Muscle of back (tissue), 11 donors: Measurements from ENCODE around the gene KRT72. TPM values are rescaled to one million over a fixed set of nuclear protein-coding genes. Genes with fewer than 3 reads are reported as not detected.
A peak's percentile ranks its signal among the peaks of the same experiment; 100 is the strongest.
"Not testable (repeated sequence)": the region's sequence is repeated elsewhere in the genome, so short reads cannot be mapped to it uniquely, and the experiment has no call there.

Experiments
- DNase-seq, 3 donors: peaks; one replicate each; pipeline versions ENCODE4 v3.0.0 to v3.0.0-alpha.2; 2013
- polyA plus RNA-seq, 10 donors: library from polyadenylated mRNA; unstranded; fragments of 120-200 nt; gene quantifications; one replicate each; pipeline ENCODE4 v1.2.1, GENCODE V29; 2013; ENCODE audit not compliant: insufficient read length in 10 of 10

The KRT72 gene
- polyA plus RNA-seq, 10 donors = 0.30 to 1.5 TPM; not detected in 8

DNA sequence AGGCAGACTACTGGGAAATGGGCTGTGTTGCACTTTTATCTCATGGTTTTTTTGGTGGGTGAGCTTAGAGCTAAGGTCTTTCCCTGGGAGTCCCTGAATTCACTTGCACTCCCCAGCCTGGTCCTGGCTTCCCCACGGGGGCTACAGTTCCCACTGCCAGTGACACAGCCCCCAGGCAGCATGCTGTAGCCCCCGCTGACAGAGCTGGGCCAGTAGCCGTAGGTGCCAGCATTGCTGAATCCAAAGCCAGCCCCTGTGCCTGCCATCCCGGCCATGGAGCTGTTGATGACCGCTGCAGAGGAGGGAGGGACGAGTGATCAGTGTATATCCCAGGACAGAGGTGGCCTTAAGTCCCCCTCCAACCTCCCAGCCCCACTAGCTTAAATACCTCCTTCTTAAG lies 6.9 kb upstream of the KRT72 start:
- DNase-seq = no peak

DNA sequence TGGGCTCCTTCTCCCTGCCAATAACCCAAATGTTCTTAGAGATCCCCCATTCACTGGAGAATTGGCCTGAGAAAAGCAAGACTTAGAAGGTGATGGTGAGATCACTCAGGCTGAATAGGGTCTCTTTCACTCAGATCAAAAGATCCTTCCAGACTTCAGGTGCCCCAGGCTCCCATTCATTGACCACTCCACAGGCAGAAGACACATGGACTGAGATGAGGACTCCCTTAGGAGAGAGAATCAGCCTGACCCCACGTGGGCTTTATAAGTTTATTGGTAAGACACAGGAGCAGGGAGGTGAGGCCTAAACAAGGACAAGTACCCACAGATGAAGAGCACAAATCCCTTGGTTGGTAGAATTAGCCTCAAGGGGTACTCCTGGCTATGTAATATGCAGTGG lies 6.1 kb upstream of the KRT72 start:
- no peak for DNase-seq

DNA sequence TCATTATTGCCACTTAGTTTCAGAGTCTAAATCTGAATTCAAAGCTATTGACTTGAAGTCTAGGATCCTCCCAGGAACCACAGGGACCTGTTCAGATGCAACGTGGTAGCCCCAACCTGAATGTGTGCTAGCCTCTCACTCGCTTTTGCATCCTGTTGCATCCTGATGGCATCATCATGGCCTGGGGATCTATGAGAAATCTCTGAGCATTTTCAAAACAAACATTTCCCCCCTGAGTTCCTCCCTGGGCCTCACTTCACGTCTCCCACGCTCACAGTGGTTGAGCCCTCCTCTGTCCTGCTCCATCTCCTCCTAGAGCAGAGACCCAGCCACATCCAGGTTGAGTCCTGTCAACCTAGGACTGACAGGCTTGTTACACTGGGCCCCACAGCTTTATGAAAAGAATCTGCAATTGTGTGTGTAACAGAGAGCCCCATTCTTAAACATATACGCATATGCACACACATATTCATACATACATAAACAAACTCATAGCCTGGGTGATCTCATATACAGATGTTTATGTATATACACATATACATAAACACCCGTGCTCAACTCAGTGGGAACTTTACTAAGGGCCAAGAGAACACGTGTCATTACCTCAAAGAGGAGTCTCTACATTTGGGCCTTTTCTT lies 5.4 kb upstream of the KRT72 start:
- DNase-seq = no peak

DNA sequence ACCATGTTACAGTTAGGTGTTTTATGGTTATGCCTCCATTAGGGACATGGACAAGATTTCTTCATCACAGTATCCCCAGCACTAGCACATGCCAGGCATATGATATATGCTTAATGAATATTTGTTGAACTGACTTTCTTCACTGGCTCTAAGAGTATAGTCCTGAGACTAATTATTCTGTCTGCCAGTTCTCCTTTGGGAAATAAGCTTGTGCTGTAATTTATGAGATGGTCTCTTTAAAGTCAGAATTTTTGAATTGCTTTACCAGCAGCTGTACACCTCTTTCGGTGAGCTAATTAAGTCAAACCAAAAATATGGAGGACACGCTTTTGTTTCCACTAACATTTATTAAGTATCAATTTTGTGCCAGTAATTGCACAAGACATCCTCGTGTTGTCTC lies 4.8 kb upstream of the KRT72 start:
- DNase-seq = no peak

- no peak for DNase-seq
Observed at GRCh38 chr12:52605542-52605941, 4.3 kb upstream of the KRT72 start.

DNA sequence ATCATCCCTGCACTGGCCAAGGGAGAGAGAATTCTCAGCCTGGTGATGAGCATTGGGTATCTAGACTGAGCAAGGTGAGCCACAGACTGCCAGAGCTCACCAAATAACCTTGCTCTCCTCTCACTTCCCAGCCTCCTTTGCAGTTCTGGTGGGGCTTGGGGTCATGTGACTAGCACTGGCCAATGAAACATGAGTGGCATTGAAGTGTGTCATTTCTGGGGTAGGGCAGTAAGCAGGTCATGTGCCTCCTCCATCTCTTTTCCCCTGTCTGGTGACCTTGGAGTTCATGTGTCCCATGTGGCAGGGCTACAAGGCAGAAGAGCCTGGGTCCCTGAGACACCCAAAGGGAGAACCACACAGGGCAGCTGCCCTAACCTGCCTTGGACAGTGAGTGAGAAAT lies 3.6 kb upstream of the KRT72 start:
- no peak for DNase-seq

DNA sequence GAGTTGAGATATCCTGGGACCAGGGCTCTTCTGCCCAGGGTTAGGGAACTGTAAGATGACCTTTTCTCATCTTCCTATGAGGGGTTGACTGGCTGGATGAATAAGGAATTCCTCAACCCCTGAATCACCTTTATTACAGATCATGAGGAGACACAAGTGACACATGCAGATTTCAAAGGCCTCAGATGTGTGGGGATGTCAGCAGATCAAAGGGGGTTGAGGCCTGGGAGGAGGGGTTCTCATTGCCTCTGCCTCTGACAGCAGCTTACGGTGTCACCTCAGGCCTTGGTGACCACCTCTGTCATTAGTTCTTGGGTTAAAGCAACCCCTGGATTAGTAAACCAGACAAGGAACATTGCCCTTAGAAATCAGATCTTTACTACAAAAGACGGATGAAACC lies 2.1 kb upstream of the KRT72 start:
- no peak for DNase-seq

- DNase-seq = no peak
Observed at GRCh38 chr12:52602552-52602951, 1.3 kb upstream of the KRT72 start.

DNA sequence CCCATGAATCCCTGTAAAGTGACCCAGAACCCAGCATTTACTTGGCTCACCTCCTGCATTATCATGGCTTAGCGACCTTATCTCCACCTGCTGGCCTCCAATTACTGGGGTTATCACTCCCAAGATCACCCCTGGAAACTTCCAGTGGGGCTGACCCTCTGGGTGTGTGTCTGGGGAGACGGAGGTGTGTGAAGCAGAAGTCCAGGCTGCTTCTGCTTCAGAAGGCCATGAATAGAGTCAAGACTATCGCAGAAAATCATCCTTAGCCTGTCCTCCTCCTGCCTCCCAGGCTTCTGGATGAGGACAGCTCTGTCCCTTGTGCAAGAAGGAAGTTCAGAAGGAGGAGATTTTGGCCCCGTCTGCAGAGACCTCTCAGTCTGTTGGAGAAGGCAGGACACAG lies 408 bp upstream of the KRT72 start:
- no peak for DNase-seq

DNA sequence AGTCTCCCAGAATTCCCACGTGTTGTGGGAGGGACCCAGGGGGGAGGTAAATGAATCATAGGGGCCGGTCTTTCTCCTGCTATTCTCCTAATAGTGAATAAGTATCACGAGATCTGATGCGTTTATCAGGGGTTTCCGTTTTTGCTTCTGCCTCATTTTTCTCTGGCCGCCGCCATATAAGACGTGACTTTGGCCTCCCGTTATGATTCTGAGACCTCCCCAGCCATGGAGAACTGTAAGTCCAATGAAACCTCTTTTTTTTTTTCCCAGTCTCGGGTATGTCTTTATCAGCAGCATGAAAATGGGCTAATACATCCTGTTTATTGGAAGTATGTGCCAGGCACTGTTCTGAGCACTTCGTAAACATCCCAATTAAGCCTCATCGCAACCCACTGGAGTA lies 788 bp downstream of the KRT72 start:
- DNase-seq = no peak

GRCh38 chr12:52600071-52600470 lies 1.2 kb downstream of the KRT72 start:
- no peak for DNase-seq

- DNase-seq = no peak
Observed at GRCh38 chr12:52598966-52599365, 2.3 kb downstream of the KRT72 start.

DNA sequence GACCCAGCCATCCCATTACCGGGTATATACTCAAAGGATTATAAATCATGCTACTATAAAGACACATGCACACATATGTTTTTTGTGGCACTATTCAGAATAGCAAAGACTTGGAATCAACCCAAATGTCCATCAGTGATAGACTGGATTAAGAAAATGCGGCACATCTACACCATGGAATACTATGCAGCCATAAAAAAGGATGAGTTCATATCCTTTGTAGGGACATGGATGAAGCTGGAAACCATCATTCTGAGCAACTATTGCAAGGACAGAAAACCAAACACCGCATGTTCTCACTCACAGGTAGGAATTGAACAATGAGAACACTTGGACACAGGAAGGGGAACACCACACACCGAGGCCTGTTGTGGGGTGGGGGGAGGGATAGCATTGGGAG lies 7.0 kb downstream of the KRT72 start:
- not testable (repeated sequence) for DNase-seq

- DNase-seq = no peak
Observed at GRCh38 chr12:52591521-52591920, 9.7 kb downstream of the KRT72 start.

DNA sequence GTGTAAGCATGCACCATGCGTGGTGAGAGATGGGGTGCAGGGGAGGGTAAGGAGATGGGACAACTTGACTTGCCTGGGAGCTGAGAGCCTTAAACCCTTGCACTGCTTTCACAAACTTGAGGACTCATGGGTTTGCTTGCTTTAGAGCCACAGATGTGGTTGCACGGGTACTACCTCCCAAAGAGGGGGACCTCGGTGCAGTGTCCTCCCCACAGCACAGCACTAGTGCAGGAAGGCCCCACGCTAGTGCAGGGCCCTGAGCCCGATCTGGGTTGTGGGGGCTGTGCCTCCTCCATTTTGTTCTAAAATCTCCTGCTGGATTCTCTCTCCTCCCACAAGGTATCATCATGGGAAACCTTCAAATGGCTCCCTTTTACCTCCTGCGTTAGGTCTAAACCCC lies 11.2 kb downstream of the KRT72 start:
- DNase-seq = no peak

GRCh38 chr12:52587563-52587962 lies 13.7 kb downstream of the KRT72 start:
- DNase-seq = no peak

DNA sequence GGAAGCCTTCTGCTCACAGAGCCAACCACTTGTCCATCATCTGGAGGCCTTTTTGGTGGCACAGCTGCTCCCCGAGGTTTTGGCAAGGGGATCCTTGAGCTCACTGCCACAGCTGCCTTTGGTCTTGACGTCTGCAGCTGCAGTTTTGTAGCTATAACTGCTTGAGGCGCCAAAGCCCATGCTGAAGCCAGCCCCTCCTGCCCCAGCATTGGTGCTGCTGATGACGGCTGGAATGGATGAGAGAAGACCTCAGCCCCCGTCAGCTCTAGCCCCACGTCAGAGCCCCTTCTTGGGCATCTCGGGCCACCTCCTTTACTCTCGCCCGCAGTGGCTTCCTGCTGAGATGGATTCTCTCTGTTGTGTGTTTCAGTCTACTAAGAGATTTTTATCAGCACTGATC lies 15.3 kb downstream of the KRT72 start:
- peak; percentile 28 to 58 (median 40) for DNase-seq

GRCh38 chr12:52585066-52585465 lies 16.2 kb downstream of the KRT72 start:
- DNase-seq = no peak

- DNase-seq = no peak
Observed at GRCh38 chr12:52584156-52584682, 17.0 kb downstream of the KRT72 start.

DNA sequence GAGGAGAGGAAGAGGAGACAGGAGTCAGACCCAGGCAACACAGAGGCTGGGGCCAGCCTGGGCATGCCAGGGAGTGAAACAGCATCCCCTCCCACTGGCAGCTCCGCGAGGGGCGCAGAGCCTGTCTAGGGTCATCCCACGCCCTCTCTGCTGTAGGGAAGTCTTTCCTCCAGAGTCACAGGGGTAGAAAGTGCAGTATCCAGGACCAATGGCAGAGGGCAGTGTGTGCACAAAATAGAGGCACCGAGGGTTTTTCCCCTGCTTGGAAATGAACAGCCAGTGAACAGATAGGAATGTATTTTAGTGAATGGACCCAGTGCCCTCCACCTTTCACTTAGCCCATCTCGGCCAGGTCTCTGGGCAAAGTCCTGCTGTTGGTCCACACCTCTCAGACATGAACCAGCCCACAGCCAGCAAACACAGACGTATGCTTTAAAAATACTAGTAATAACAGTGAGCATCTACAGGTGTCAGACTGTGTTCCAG lies 18.2 kb downstream of the KRT72 start:
- DNase-seq = peak; percentile 37 to 67 (median 55)

GRCh38 chr12:52582486-52582885 lies 18.8 kb downstream of the KRT72 start:
- DNase-seq = no peak

- DNase-seq = no peak
Observed at GRCh38 chr12:52581481-52581880, 19.8 kb downstream of the KRT72 start.

DNA sequence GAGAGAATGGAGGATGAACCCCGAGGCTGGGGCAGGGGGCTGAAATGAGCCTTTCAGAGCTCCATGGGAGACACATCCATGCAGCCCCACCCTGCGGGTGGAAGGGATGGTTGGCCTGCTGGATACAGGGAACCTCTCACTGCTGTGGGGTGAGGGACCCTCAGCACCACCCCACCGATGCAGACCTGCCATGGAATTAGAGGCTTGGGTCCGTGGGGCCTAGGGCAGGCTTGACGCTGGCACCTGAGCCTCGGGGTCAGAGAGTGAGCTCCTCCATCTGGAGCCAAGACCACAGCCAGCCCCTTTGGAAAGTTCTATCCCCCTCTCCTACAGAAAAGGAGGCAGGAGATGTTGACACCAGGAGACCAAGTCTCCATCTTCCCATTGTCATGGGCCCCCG lies 20.2 kb downstream of the KRT72 start:
- DNase-seq = no peak

DNA sequence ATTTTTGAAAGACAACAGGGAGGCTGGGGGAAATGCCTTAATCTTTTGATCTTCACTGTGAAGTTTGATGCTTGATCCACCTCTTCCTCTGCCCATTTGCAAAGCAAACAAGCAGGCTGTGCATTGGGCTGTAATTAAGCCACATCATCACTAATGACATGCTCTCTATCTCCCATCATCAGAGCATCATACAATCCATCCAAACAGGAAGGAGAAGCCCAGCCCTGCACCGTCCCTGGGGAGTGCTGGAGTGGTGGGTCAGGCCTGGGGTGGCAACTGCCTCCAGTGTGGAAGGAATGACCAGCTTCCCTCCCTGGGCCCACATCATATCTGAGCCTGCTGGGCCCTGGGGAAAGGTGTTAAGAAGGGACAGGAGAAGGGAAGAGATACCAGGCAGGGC lies 20.8 kb downstream of the KRT72 start:
- no peak for DNase-seq
